HG02981 (cell line): ENCODE data around the gene KLHDC7A.

Experiments
- ATAC-seq: cut with Tn5 transposase; IDR thresholded peaks from one replicate; pipeline ENCODE4 v1.9.1; 2021; ENCODE audit warnings: mild to moderate bottlenecking, moderate library complexity; ENCODE audit not compliant: unreplicated experiment

The KLHDC7A gene

DNA sequence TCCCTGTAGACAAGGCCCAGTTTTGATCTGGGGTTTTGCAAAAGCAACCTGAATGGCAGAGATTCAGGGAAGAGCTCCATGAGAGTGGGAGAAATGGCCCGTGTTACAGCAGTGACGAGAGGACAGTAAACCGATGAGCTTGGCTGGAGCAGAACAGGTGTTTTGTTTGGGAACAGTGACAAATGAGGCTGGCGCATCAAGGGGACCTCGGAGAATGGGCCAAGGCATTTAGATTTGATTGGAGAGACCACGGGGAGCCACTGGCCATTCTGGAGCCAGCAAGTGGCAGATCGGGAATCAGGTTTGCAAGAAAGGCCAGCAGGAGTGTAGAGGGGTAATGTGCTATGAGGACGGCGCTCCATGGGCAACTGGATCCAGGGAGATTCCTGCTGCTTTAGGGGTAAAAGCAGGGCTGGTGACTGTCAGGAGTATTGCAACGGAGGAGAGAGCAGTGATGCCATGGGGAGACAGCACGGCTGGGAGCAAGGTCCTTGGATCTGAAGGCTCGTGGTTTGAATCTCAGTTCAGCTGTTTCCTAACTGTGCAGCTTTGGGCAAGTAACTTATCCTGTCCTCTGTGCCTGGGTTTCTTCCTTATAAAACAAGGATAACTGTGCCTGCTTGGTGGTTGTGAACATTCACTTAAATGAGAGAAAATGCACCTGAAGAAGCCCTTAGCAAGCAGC, 9.9 kb upstream of the KLHDC7A start:
- no peak for ATAC-seq

DNA sequence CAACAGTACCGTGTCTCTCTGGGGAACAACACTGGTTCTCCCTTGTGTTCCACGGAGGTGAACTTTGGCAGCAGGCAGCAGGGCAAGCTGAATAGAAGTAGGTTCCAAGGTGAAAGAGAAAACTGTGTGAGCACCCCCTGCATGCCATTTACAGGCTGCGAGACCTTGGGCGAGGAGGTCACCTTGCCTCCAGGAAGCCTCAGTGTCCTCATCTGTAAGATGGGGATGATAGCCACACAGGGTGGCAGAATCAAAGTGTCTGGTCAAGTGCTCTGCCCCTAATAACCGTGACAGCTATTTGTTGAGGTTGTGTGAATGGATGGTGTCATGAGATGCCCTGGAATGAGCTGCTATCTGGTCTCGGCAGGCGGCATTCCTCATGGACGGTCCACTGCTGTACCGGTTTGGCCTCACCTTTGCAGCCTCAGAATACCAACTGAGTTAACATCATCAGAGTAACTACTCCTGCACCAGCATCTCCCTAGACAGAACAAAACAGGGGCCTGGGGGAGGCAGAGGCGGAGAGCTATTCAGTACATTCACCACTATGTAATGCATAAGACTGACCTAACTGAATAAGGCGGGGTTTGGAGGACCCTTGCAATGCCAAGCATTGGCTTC, 7.4 kb upstream of the KLHDC7A start:
- no peak for ATAC-seq

DNA sequence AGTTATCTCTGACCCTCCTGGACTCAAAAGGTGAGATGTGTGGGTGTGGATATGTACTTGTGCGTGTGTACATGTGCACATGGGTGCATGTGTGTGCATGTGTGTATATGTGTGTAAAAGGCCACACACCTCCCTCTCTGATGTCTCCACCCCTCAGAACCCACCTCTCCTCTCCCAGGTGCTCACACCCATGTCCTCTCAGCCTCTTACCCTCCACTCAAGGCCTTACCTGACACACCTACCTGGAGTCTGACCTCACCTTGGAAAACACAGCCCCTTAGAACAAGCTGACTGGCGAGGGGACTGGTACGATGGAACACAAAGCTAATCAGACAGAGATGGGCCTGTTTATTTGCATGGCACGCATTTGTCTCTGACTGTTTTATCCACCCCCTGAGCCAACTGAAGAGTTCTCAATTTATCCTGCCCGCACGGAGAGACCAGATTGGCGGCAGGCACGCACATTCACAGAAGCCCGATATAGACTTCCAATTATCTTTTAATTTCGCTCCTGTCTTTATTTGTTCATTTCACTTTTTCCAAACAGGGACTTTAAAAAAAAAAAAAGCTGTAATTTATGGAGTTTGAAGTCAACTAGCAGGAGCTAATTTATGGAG, 6.1 kb upstream of the KLHDC7A start:
- no peak for ATAC-seq

DNA sequence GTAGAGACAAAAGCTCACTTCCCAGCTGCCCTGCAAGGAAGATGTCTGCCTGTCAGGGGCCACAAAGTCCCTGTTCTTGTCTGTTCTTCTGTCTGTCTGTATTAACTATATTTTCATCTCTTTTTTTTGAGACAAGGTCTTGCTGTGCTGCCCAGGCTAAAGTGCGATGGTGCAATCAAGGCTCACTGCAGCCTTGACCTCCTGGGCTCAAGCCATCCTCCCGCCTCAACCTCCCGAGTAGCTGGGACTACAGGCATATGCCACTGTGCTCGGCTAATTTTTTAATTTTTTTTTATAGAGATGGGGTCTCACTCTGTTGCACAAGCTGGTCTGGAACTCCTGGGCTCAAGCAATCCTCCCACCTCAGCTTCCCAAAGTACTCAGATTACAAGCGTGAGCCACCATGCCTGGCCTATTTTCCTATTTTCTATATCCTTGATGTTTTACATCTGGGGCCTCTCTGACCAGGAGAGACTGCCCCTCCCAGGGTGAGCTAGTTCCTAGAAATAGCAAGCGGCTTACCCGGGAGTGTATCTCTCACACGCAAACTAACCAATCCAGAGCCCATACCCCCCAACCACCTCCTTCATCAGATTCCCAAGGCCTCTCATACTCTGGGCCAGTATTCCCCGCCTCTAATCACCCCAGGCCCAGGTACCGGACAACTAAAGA, 5.4 kb upstream of the KLHDC7A start:
- no peak for ATAC-seq

DNA sequence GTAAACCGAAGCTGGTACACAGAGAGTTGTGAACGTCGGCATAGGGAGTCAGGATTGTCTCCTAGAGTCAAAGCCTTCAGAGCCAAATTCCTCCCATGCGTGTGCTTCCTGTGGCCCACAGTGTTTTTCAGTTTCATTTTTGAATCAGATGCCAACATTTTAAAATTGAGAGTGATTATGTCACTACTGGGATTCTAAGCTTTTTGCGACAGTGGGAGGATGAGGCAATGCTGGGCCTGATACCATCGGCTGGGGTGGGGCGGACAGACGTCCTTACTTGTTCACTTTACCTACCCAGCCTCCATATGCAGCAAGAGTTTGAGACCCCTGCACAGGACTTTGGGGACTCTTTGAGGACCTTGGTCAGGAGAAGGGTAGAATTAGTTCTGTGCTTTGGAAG, 1.3 kb upstream of the KLHDC7A start:
- ATAC-seq = no peak

DNA sequence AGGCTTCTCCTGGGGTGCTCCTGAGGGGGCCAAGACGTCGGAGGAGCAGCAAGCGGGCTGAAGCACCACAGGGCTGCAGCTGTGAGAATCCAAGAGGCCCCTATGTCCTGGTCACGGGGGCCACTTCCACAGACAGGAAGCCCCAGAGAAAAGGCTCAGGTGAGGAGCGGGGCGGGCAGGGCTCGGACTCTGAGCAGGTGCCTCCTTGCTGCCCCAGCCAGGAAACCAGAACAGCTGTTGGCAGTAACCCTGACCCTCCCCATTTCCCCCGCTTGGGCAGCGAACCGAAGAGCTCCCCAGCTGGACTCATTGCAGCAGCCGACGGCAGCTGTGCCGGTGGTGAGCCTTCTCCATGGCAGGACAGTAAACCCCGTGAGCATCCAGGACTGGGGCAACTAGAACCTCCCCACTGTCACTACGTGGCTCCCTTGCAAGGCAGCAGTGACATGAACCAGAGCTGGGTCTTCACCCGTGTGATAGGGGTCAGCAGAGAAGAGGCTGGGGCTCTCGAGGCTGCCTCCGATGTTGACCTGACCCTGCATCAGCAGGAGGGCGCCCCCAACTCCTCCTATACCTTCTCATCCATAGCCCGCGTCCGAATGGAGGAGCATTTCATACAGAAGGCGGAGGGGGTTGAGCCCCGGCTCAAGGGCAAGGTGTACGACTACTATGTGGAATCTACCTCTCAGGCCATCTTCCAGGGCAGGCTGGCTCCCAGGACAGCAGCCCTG, 625 bp downstream of the KLHDC7A start:
- ATAC-seq = no peak

DNA sequence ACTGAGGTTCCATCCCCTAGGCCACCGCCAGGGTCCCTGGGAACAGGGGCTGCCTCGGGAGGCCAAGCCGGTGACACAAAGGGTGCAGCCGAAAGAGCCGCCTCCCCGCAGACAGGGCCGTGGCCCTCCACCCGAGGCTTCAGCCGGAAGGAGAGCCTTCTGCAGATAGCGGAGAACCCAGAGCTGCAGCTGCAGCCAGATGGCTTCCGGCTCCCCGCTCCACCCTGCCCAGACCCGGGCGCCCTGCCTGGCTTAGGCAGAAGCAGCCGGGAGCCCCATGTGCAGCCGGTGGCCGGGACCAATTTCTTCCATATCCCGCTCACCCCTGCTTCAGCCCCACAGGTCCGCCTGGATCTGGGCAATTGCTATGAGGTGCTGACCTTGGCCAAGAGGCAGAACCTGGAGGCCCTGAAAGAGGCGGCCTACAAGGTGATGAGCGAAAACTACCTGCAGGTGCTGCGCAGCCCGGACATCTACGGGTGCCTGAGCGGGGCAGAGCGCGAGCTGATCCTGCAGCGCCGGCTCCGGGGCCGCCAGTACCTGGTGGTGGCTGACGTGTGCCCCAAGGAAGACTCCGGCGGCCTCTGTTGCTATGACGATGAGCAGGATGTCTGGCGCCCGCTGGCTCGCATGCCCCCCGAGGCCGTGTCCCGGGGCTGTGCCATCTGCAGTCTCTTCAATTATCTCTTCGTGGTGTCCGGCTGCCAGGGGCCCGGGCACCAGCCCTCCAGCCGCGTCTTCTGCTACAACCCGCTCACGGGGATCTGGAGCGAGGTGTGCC, 1.4 kb downstream of the KLHDC7A start:
- no peak for ATAC-seq

DNA sequence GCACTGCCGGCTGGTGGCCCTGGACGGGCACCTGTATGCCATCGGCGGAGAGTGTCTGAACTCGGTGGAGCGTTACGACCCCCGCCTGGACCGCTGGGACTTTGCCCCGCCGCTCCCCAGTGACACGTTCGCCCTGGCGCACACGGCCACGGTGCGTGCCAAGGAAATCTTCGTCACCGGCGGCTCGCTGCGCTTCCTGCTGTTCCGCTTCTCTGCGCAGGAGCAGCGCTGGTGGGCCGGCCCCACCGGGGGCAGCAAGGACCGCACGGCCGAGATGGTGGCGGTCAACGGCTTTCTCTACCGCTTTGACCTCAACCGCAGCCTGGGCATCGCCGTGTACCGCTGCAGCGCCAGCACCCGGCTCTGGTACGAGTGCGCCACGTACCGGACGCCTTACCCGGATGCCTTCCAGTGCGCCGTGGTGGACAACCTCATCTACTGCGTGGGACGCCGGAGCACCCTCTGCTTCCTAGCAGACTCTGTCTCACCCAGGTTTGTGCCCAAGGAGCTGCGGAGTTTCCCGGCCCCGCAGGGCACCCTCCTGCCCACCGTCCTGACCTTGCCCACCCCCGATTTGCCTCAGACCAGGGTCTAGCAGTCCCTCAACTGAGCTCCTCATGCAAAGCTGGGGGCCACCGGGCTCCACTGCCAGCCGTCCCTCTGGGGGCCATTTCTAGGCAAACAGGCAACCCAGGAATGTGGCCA, 2.1 kb downstream of the KLHDC7A start:
- ATAC-seq = no peak

DNA sequence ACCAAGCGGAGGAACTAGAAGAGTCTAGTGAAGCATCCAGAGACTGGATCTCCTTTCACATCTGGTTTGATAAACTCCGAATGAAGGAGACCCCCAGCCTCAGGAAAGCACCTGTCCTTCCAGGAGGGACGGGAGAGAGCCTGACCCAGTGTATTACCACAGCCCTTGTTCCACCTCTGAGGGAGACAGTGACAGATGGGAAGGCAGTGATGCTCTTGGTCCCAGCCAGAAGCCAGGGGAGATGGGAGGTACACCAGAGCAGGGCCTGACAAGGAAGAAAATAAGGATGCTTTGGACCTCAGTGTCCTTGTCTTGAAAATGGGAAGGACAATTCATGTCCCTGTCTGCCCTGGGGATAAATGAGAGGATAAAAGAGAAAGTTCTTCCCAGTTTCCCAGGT, 3.5 kb downstream of the KLHDC7A start:
- ATAC-seq = no peak

DNA sequence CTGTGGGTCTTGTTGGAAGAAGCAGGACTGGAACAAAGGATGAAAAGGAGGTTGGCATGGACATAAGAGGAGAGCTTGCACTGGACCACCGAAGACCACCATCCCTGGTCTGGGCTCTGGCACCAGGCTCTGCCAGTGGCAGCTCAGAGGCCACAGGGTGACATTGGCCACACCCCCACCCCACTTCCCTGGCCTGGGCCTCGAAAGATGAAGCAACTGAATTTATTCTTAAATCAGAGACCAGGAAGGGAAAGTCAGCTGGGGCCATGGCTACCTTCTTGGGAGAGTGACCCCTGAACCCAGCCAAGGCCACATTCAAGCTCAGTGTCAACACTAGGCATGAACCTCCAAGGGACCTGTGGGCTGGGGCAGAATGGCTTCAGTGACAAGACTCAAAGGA, 4.0 kb downstream of the KLHDC7A start:
- no peak for ATAC-seq

DNA sequence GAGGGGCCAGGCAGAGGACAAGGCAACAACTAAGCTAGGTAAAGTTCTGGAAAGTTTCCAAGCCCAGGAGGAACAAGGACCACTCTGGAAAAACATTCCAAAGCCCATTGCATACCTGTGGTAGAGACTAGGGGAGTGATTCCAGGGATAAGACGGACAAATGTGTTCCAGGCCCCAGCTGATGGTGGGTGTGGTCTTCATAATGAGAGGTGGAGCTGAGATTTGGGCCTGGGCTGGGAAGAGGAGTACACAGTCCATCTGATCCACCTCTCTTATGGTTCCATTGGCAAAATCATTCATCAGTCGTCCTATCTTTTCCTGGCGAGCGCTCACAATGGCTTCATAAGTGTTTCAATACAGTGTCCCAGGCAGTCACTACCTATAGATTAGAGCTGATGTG, 4.5 kb downstream of the KLHDC7A start:
- ATAC-seq = no peak

DNA sequence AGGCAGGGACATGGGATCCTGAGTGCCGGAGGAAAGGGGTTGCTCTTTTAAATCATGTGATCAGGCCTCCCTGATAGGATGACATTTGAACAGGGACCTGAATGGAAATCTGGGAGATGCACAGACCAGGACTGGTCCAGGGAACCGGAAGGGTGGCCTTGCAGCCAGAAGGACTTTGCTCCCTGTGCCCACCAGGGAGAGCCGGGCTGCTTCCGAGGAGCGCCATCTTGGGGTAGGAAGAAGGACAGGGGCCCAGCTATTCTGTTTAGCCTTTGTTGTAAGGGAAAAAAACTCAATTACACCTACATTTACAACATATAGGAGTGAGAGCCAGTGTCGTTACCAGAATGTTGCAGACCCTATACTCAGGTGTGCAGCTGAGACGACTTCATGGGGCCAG, 5.5 kb downstream of the KLHDC7A start:
- no peak for ATAC-seq

DNA sequence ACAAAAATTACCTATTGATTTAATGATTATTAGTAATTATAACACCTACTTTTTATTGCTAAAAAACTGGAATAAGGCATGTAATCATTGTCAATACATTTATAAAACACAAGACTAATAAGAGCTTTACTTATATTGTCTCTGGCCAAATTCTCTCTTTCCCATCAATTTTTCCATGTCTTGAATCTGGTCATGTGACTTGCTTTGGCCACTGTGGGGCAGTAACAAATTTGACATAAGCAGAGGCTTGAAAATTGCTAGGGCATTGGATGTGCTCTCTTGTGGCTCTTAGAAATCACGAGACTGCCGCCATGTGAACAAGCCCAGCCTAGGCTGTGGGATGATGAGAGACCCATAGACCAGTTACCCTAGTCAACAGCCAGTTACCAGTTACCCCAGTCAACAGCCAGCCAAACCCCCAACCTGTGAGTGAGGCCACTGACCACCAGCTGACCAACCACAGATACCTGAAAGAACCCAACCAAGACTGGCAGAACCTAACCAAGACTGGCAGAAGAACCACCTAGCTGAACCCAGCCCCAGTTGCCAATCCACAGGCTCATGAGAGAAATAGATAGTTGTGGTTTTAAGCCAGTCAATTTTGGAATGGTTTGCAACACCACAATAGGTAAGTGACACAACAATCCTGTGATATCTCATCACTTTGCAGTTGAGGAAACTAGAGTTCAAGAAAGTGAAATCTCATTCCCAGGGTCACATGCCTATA, 8.8 kb downstream of the KLHDC7A start:
- ATAC-seq = no peak

DNA sequence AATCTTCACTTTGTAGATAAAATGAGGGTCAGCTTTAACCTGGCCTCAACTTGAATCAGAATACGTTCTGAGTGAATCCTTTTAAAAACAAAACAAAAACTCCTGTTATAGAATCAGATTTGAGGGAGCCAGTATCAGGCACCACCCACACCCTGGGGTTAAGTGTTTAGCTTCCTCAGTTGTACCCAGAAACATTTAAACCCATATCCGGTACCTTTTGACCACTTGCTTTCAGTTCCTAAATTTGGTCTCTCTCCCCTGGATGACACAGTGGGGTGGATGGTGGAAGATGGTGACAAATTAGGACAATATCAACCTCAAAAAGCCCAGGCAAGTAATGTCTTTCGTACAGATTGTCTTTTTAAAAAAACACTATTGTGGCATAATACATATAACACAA, 10.4 kb downstream of the KLHDC7A start:
- no peak for ATAC-seq

DNA sequence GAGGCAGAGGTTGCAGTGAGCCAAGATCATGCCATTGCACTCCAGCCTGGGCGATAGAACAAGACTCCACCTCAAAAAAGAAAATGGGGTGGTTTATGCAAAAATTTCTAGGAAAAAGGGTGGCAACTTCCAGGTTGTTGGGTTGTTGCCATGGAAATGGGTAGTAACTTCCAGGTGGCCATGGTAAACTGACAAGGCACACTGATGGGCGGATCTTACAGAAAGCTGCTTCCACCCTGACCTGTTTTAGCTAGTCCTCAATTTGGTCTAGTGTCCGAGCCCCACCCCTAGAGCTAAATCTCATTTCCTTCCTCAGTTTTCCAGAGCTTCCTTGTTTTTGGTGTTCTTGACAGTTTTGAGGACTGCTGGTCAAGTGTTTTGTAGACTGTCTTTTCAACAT, 13.6 kb downstream of the KLHDC7A start:
- no peak for ATAC-seq

DNA sequence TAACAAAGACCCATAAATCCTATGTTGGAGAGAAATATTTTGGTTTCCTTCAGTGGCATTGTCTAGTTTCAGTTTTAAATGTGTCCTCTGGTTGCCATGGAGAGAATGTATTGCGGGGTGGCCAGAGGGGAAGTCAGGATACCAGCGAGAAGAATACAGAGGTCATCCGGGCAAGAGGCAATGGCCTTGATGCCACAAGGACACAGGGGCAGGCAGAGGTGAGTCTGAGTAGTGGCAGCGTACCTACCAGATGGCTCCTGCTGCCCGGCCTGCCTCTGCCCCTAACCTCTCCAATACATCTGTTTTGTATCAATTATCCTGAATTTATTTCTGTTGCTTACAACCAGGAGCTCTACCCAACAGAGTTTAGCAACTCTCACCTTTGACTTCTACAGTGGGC, 14.9 kb downstream of the KLHDC7A start:
- ATAC-seq = no peak

DNA sequence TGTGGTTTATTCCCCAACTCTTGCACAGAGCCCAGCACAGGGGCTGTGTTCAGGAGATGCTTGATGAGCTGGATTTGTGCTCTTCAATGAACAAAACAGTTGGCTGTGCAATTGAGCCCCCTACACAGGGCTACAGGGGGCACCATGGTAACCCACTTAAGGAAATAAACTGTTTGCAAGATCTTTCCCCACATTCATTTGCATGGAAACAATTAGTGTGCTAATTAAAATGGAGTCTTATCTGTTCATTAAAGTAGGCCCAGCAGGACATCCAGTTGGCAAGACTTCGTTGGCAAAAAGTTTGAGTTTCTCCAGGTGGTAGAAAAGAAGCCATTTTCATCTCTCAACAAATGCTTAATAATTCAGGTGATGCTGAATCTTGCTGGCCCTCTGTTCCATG, 15.3 kb downstream of the KLHDC7A start:
- ATAC-seq = no peak

DNA sequence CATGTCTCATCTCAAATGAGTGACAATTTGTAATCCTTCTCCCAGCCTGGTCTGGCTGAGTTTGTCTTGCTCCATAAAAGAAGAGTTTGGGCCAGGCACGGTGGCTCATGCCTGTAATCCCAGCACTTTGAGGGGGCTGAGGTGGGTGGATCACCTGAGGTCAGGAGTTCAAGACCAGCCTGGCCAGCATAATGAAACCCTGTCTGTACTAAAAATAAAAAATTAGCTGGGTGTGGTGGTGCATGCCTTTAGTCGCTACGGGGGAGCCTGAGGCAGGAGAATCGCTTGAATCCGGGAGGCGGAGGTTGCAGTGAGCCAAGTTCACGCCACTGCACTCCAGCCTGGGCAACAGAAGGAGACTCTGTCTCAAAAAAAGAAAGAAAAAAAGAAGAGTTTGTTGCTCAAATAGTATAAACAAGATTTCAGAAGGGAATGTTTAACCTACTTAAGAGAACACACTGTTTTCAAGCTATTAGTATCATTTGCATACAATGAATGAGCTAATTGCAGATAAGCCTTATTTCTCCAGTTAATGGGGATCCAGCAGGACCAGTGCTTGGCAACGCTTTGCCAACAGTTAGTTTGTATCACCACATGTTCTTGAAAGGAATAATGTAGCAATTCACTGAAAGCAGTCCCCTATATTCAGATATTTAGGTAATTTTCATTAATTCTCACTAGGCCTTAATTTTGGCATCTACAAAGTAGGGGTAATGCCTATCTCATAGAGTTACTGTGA, 15.9 kb downstream of the KLHDC7A start:
- no peak for ATAC-seq

DNA sequence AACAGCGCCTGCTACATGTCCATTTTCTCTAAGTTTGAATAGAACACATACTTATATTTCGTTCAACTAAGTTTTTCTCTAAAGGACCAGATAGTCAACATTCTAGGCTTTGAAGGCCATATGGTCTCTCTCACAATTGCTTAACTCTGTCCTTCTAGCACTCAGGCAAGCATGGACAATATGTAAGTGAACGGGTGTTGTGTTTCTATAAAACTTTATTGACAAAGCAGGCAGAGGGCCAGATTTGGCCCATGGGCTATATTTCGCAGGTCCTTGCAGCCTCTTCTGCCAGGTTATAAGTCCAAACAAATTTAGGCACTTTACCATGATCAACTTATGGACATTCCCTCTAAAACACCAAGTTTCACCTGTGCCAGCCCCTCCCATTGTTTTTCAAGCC, 21.1 kb downstream of the KLHDC7A start:
- ATAC-seq = no peak
